Activated CD4-positive, alpha-beta T cell treated with anti-CD3 and anti-CD28 coated beads for 36 hours (primary cell): ENCODE measurements around the gene FOXP4. TPM values are rescaled to one million over a fixed set of nuclear protein-coding genes. Genes with fewer than 3 reads are reported as not detected.

Experiments
- ATAC-seq: fragments of 200-7000 bp; cut with Tn5 transposase; one replicate; pipeline ENCODE4 v1.10.0; 2021; ENCODE audit warnings: mild to moderate bottlenecking, moderate library complexity
- CTCF ChIA-PET: fragments of 350-600 bp; sonication (Branson Sonifier 250); formaldehyde crosslinking; loops from one replicate; lab custom pipeline; 2021; ENCODE audit warnings: antibody characterized with exemption; lab: Charles Lee
- POLR2A ChIA-PET: fragments of 350-600 bp; sonication (Branson Sonifier 250); formaldehyde crosslinking; loops from one replicate; lab custom pipeline; 2021; ENCODE audit warnings: antibody characterized with exemption, inconsistent platforms; lab: Charles Lee
- DNase-seq: peaks from one replicate; pipeline ENCODE4 v3.0.0-alpha.2; 2020
- H3K27ac Mint-ChIP-seq: one replicate; pipeline ENCODE4 v1.8.0; 2021; ENCODE audit warnings: mixed read lengths
- H3K27me3 Mint-ChIP-seq: one replicate; pipeline ENCODE4 v1.8.0; 2021; ENCODE audit warnings: mixed read lengths
- H3K36me3 Mint-ChIP-seq: one replicate; pipeline ENCODE4 v1.8.0; 2021; ENCODE audit warnings: low read depth, mixed read lengths
- H3K4me1 Mint-ChIP-seq: one replicate; pipeline ENCODE4 v1.8.0; 2021; ENCODE audit warnings: mixed read lengths
- H3K4me3 Mint-ChIP-seq: one replicate; pipeline ENCODE4 v1.8.0; 2021; ENCODE audit warnings: mild to moderate bottlenecking, moderate library complexity, mixed read lengths
- H3K9me3 Mint-ChIP-seq: one replicate; pipeline ENCODE4 v1.8.0; 2021; ENCODE audit warnings: low read depth, mixed read lengths
- intact Hi-C, 2 experiments: fragments of 100-400 bp; cut with DNase I in 1 of 2; cut with micrococcal nuclease in 1 of 2; formaldehyde crosslinking; loops; one replicate each; pipeline versions ENCODE4 v1.14.2 to v1.15.1; 2022 to 2024; cut with DNase I, micrococcal nuclease
- total RNA-seq, 2 experiments: library from RNA; stranded (reverse); gene quantifications; one replicate each; pipeline ENCODE4 v1.2.3, GENCODE V29; 2021

Gene FOXP4
- total RNA-seq, 2 experiments from 2014 or later, result 11.1 to 13.8 TPM

DNA sequence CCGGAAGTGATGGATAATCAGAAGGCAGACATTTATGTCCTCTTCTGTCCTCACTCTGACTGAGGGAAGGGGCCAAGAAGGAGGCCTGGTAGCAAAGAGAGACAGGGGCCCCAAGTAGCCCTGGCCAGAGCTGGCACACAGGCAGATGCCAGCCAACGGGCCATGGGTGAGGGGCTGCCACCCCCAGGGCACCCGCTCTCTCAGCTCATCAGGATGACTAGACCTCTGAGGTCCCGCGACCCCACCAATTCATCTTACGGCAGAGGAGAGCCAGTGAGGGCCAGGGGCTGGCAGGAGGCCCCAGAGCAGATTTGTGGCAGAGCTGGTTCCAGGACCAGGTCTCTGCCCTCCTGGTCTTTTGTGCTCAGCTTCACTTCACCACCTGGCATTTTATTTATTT, 49.0 kb downstream of the FOXP4 start:
- Mint-ChIP-seq H3K4me3 (no peak overlapping the region), H3K9me3 (no peaks in the 10 kb centered on the region), H3K27me3 (no peaks in the 10 kb centered on the region), H3K36me3 (peaks cover 5% of the 10 kb centered on the region), H3K27ac (no peak overlapping the region), H3K4me1 (peaks cover 3% of the 10 kb centered on the region)
- ChIA-PET CTCF (interaction anchor here (0.7 to 2.5 kb wide), 6 partner anchors 11 to 227 kb away, joined by 3 to 15 read pairs (median 6); no protein-coding TSS in a partner anchor), POLR2A (no interaction called here)
- DNase-seq (no peak), ATAC-seq (no peak)
- intact Hi-C loops, result no loop called here

GRCh38 chr6:41596096-41596685, 50.0 kb downstream of the FOXP4 start:
- intact Hi-C loops, result no loop called here
- Mint-ChIP-seq H3K36me3 (peaks cover 5% of the 10 kb centered on the region), H3K27ac (no peak overlapping the region), H3K9me3 (no peaks in the 10 kb centered on the region), H3K4me3 (no peak overlapping the region), H3K27me3 (no peaks in the 10 kb centered on the region), H3K4me1 (peaks cover 3% of the 10 kb centered on the region)
- POLR2A ChIA-PET, result no interaction called here
- no peak for ATAC-seq
- CTCF ChIA-PET, result interaction anchor here (0.6 to 2.5 kb wide), 8 partner anchors 10 to 222 kb away, joined by 3 to 15 read pairs (median 4); no protein-coding TSS in a partner anchor
- no peak for DNase-seq

DNA sequence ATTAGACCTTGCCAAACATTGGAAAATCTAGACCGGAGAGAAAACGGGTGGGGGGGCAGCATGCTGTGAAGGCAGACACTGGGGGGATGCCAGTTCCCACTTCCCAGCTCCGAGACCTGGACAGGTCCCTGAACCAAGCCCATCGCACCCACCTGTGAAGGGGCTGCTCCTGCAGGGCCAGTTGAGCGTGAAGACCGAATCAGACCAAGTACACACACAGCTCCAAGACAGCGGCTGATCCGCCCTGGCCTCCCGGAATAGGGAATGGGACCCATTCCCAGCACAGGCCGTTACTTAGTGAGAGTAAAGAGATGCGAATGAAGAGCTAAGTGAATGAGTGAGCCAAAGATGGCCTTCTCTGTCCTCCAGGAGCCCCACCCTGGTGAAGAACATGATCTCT, 50.6 kb downstream of the FOXP4 start:
- ChIA-PET POLR2A (no interaction called here), CTCF (interaction anchor here (0.6 to 1.6 kb wide), 6 partner anchors 37 to 170 kb away, joined by 3 to 5 read pairs (median 4); no protein-coding TSS in a partner anchor)
- H3K27me3 Mint-ChIP-seq, result no peaks in the 10 kb centered on the region
- ATAC-seq (no peak), DNase-seq (no peak)
- H3K9me3 Mint-ChIP-seq, result no peaks in the 10 kb centered on the region
- intact Hi-C loops, result no loop called here
- H3K27ac Mint-ChIP-seq, result no peak overlapping the region
- peaks cover 5% of the 10 kb centered on the region for H3K36me3 Mint-ChIP-seq
- H3K4me3 Mint-ChIP-seq, result no peak overlapping the region
- H3K4me1 Mint-ChIP-seq, result peaks cover under 1% of the 10 kb centered on the region

DNA sequence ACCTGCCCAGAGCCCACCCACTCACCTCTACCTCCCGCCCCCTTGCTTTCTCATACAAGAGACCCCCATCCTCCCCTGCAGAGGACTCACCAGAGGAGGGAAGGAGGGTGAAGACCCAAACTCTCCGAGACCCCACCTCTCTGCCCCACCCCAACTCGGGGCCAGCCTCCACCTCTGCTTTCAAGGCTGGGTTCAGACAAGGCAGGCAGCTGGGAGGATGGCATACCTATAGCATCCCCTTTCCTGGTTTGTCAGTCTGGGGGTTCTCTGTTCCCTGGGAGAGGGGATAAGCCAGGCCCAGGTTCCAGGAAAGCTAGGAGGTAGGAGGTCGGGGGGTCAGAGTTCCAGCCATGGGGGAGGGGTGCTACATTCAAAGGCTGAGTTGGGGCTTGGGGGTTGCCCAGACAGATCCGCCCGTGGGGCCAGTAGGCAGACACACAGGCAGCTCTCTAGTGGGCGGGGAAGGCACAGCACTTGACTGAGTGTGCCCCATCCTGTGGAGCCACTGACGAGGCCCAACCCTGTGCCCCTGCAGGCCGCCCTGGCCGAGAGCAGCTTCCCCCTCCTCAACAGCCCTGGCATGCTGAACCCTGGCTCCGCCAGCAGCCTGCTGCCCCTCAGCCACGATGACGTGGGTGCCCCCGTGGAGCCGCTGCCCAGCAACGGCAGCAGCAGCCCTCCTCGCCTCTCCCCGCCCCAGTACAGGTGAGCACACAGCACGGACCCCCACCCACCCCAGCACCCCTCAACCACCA, 51.2 kb downstream of the FOXP4 start:
- H3K27me3 Mint-ChIP-seq, result no peaks in the 10 kb centered on the region
- ChIA-PET CTCF (interaction anchor here (0.6 to 1.2 kb wide), 3 partner anchors 38 to 86 kb away, joined by 3 to 4 read pairs (median 4); no protein-coding TSS in a partner anchor), POLR2A (no interaction called here)
- H3K27ac Mint-ChIP-seq, result no peak overlapping the region
- H3K4me3 Mint-ChIP-seq, result no peak overlapping the region
- H3K9me3 Mint-ChIP-seq, result no peaks in the 10 kb centered on the region
- peaks cover 5% of the 10 kb centered on the region for H3K36me3 Mint-ChIP-seq
- intact Hi-C loops, result no loop called here
- ATAC-seq (no peak), DNase-seq (no peak)
- H3K4me1 Mint-ChIP-seq, result no peaks in the 10 kb centered on the region

DNA sequence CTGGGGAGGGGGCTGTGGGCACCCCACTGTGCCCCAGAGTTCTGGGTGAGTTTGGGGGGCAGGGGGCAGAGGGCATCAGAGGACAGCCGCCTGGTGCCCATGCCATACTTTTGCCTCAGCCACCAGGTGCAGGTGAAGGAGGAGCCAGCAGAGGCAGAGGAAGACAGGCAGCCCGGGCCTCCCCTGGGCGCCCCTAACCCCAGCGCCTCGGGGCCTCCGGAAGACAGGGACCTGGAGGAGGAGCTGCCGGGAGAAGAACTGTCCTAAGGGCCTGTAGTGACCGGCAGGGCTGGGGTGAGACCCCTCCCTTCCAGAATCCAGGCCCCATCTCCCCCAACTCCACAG, 52.5 kb downstream of the FOXP4 start:
- peaks cover 5% of the 10 kb centered on the region for H3K36me3 Mint-ChIP-seq
- no peak for DNase-seq
- intact Hi-C loops, result no loop called here
- no peaks in the 10 kb centered on the region for H3K9me3 Mint-ChIP-seq
- no peak overlapping the region for H3K4me3 Mint-ChIP-seq
- ATAC-seq, result no peak
- ChIA-PET POLR2A (no interaction called here), CTCF (interaction anchor here (0.5 to 0.6 kb wide), 2 partner anchors 10 to 81 kb away, joined by 3 read pairs; no protein-coding TSS in a partner anchor)
- no peaks in the 10 kb centered on the region for H3K27me3 Mint-ChIP-seq
- no peak overlapping the region for H3K27ac Mint-ChIP-seq
- peaks cover 3% of the 10 kb centered on the region for H3K4me1 Mint-ChIP-seq

DNA sequence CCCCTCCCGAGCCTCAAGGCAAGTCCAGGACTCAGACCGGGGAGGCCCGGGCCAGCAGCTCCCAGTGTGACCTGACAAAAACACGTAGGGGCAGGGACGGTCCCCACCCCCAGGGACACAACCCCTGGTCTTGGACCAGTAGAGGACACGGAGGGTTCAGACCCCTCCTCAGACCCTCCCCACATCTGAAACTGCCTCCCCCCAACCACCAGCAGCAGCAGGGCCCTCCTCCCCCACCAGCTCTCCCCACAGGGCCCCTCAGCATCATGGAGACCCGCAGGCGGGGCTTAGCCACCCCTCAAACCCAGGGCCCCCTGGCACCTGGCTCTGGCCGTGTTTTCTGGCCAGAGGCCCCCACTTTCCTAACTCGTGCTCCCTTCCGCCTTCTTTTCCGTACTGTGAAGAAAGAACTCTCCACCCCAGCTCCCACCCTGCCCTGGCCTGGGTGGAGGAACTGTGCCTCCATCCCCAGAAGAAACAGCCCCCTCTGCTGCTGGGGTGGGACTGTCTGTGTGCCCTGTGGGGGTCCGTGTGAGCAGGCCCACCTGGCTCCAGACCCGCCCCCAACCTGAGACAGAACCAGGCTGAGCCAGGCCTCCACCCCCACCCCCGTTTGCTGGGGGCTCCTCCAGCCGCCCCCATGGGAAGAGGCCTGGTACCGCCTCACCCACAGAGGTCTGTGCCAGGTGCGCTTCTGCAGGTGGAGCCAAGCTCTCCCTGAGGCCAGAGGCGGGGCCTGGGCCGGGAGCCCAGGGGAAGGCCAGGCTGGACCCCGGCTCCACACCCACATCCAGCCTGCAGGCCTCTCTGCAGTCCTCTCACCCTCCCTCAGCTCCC, 53.1 kb downstream of the FOXP4 start:
- ChIA-PET CTCF (interaction anchor here (0.5 to 0.6 kb wide), 2 partner anchors 9 to 82 kb away, joined by 3 read pairs; no protein-coding TSS in a partner anchor), POLR2A (no interaction called here)
- DNase-seq, result no peak
- Mint-ChIP-seq H3K9me3 (no peaks in the 10 kb centered on the region), H3K27ac (no peak overlapping the region), H3K4me3 (no peak overlapping the region), H3K36me3 (peaks cover 5% of the 10 kb centered on the region), H3K27me3 (no peaks in the 10 kb centered on the region), H3K4me1 (peaks cover 3% of the 10 kb centered on the region)
- intact Hi-C loops, result no loop called here
- no peak for ATAC-seq

GRCh38 chr6:41599852-41600445, 53.8 kb downstream of the FOXP4 start:
- H3K27ac Mint-ChIP-seq, result no peak overlapping the region
- no peaks in the 10 kb centered on the region for H3K9me3 Mint-ChIP-seq
- no peak for DNase-seq
- peaks cover 5% of the 10 kb centered on the region for H3K36me3 Mint-ChIP-seq
- H3K4me3 Mint-ChIP-seq, result no peak overlapping the region
- intact Hi-C loops, result loop anchor here in 1 of 2 experiments (5.0 kb wide), 1 partner anchor 177 kb away; the partner anchor contains the start of gene FRS3
- H3K27me3 Mint-ChIP-seq, result no peaks in the 10 kb centered on the region
- H3K4me1 Mint-ChIP-seq, result peaks cover 3% of the 10 kb centered on the region
- no peak for ATAC-seq
- ChIA-PET CTCF (interaction anchor here (4.4 kb wide), 1 partner anchor 84 kb away, joined by 48 read pairs; no protein-coding TSS in a partner anchor), POLR2A (no interaction called here)

- DNase-seq (no peak), ATAC-seq (no peak)
- Mint-ChIP-seq H3K36me3 (peaks cover 5% of the 10 kb centered on the region), H3K9me3 (no peaks in the 10 kb centered on the region), H3K27ac (no peak overlapping the region), H3K4me3 (no peak overlapping the region), H3K4me1 (peaks cover 3% of the 10 kb centered on the region), H3K27me3 (no peaks in the 10 kb centered on the region)
- intact Hi-C loops, result loop anchor here in 1 of 2 experiments (5.0 kb wide), 1 partner anchor 177 kb away; the partner anchor contains the start of gene FRS3
- ChIA-PET POLR2A (no interaction called here), CTCF (interaction anchor here (0.8 to 4.4 kb wide), 2 partner anchors 84 to 175 kb away, joined by 3 to 48 read pairs; no protein-coding TSS in a partner anchor)
These were observed 54.5 kb downstream of the FOXP4 start for GRCh38 chr6:41600499-41601247.

- Mint-ChIP-seq H3K27ac (no peak overlapping the region), H3K4me1 (peaks cover 3% of the 10 kb centered on the region), H3K27me3 (no peaks in the 10 kb centered on the region), H3K4me3 (no peak overlapping the region), H3K36me3 (peaks cover 5% of the 10 kb centered on the region), H3K9me3 (no peaks in the 10 kb centered on the region)
- POLR2A ChIA-PET, result no interaction called here
- intact Hi-C loops, result loop anchor here in 1 of 2 experiments (5.0 kb wide), 1 partner anchor 176 kb away; the partner anchor contains the start of gene FRS3
- DNase-seq (no peak), ATAC-seq (no peak)
- CTCF ChIA-PET, result interaction anchor here (0.8 to 4.4 kb wide), 3 partner anchors 80 to 175 kb away, joined by 3 to 48 read pairs (median 17); no protein-coding TSS in a partner anchor
These were observed 55.0 kb downstream of the FOXP4 start for GRCh38 chr6:41601248-41601549.

- CTCF ChIA-PET, result interaction anchor here (0.6 to 4.4 kb wide), 23 partner anchors 8 to 612 kb away, joined by 3 to 48 read pairs (median 4); no protein-coding TSS in a partner anchor
These were observed 56.2 kb downstream of the FOXP4 start for GRCh38 chr6:41602422-41602743.

More at GRCh38 chr6:41602422-41602743, 56.2 kb downstream of the FOXP4 start:
- intact Hi-C loops, result loop anchor here (2.0 to 5.0 kb wide), 3 partner anchors 175 to 564 kb away; partner anchors contain the start of gene FRS3 (in 1 of the 2)
- no peaks in the 10 kb centered on the region for H3K27me3 Mint-ChIP-seq
- H3K27ac Mint-ChIP-seq, result no peak overlapping the region
- POLR2A ChIA-PET, result no interaction called here
- H3K4me1 Mint-ChIP-seq, result peaks cover 3% of the 10 kb centered on the region
- no peaks in the 10 kb centered on the region for H3K9me3 Mint-ChIP-seq
- ATAC-seq, result no peak
- H3K4me3 Mint-ChIP-seq, result no peak overlapping the region
- no peak for DNase-seq
- H3K36me3 Mint-ChIP-seq, result no peaks in the 10 kb centered on the region
